GM12878 (cell line): ENCODE results near the gene SMCO1. TPM values are rescaled to one million over a fixed set of nuclear protein-coding genes. Genes with fewer than 3 reads are reported as not detected.
A peak's percentile ranks its signal among the peaks of the same experiment; 100 is the strongest.

Experiments
- BACH1 ChIP-seq: fragments of 450-650 bp; IDR thresholded peaks from 2 replicates; pipeline ENCODE4 v1.6.1; 2017; ENCODE audit warnings: mild to moderate bottlenecking, borderline replicate concordance
- CBFB ChIP-seq: IDR thresholded peaks from 2 replicates; pipeline ENCODE4 v1.6.1; 2016; ENCODE audit warnings: antibody characterized with exemption, low read depth
- CREB1 ChIP-seq: IDR thresholded peaks from 2 replicates; pipeline ENCODE4 v1.6.1; 2012; ENCODE audit warnings: low read depth, mild to moderate bottlenecking, inconsistent platforms
- E2F8 ChIP-seq: fragments of 450-650 bp; IDR thresholded peaks from 2 replicates; pipeline ENCODE4 v1.6.1; 2018; ENCODE audit warnings: mild to moderate bottlenecking, low read depth, moderate library complexity; ENCODE audit not compliant: partially characterized antibody
- FOXM1 ChIP-seq: IDR thresholded peaks from 2 replicates; pipeline ENCODE4 v1.6.1; 2012; ENCODE audit warnings: low read depth, mild to moderate bottlenecking, inconsistent platforms, low read length, moderate library complexity
- KLF5 ChIP-seq: fragments of 450-650 bp; IDR thresholded peaks from 2 replicates; pipeline ENCODE4 v1.6.1; 2014; ENCODE audit warnings: mild to moderate bottlenecking; ENCODE audit not compliant: partially characterized antibody
- NR2F1 ChIP-seq: fragments of 450-650 bp; conservative IDR thresholded peaks from 2 replicates; pipeline ENCODE4 v1.6.1; 2017; ENCODE audit warnings: mild to moderate bottlenecking
- PAX5 ChIP-seq: IDR thresholded peaks from 2 replicates; pipeline ENCODE4 v1.6.1; 2011; ENCODE audit warnings: low read depth, low read length, borderline replicate concordance
- PML ChIP-seq: IDR thresholded peaks from 2 replicates; pipeline ENCODE4 v1.6.1; 2012; ENCODE audit warnings: low read length, inconsistent platforms
- POLR2A ChIP-seq: IDR thresholded peaks from 2 replicates; pipeline ENCODE4 v1.6.1; 2011; ENCODE audit warnings: low read depth, mild to moderate bottlenecking, low read length
- POLR2AphosphoS2 ChIP-seq: IDR thresholded peaks from 2 replicates; pipeline ENCODE4 v1.6.1; 2011; ENCODE audit warnings: low read depth, mild to moderate bottlenecking, low read length, improper control_type of control experiment, moderate library complexity
- RAD21 ChIP-seq: IDR thresholded peaks from 2 replicates; pipeline ENCODE4 v1.6.1; 2011; ENCODE audit warnings: mild to moderate bottlenecking, low read depth, low read length, moderate library complexity; ENCODE audit not compliant: insufficient read depth
- SKIL ChIP-seq: fragments of 450-650 bp; IDR thresholded peaks from 2 replicates; pipeline ENCODE4 v1.6.1; 2017; ENCODE audit warnings: mild to moderate bottlenecking, low read depth, inconsistent platforms; ENCODE audit not compliant: poor library complexity, severe bottlenecking
- SMAD1 ChIP-seq: fragments of 450-650 bp; IDR thresholded peaks from 2 replicates; pipeline ENCODE4 v1.6.1; 2018; ENCODE audit warnings: mild to moderate bottlenecking, low read depth; ENCODE audit not compliant: partially characterized antibody
- SREBF1 ChIP-seq: IDR thresholded peaks from 2 replicates; pipeline ENCODE4 v1.6.1; 2012; ENCODE audit warnings: mild to moderate bottlenecking, low read length
- STAT3 ChIP-seq: IDR thresholded peaks from 2 replicates; pipeline ENCODE4 v1.6.1; 2011; ENCODE audit warnings: low read depth, low read length, improper control_type of control experiment
- SUZ12 ChIP-seq: fragments of 200-600 bp; sonication (generic); IDR thresholded peaks from one replicate; pipeline ENCODE4 v1.6.1; 2018; ENCODE audit warnings: antibody characterized with exemption, mild to moderate bottlenecking; ENCODE audit not compliant: unreplicated experiment
- TCF7 ChIP-seq: IDR thresholded peaks from 2 replicates; pipeline ENCODE4 v1.6.1; 2014; ENCODE audit warnings: antibody characterized with exemption, borderline replicate concordance
- ZNF274 ChIP-seq: IDR thresholded peaks from one replicate; pipeline ENCODE4 v1.8.0; 2011; ENCODE audit not compliant: insufficient read length, insufficient read depth
- ZNF592 ChIP-seq: fragments of 450-650 bp; IDR thresholded peaks from 2 replicates; pipeline ENCODE4 v1.6.1; 2017; ENCODE audit warnings: mild to moderate bottlenecking, moderate library complexity
- polyA plus RNA-seq, 11 experiments: library from polyadenylated mRNA; depleted of rRNA in 4 of 11; unstranded in 6 of 11; stranded (reverse) in 5 of 11; fragments of >200 nt; fragmentation: Nextera tagmentation in 4 of 11; fragmentation: Illumina TruSeq in 1 of 11; extraction: Ambion mirVana in 4 of 11; extraction: Trizol in 1 of 11; gene quantifications; 1 replicate in 1 of 11; 2 replicates in 10 of 11; pipeline versions ENCODE4 v1.2.1 to v1.2.3, GENCODE V29; 2011 to 2016; ENCODE audit warnings: inconsistent platforms in 2 of 11, missing spikeins in 2 of 11, low read depth in 1 of 11
- total RNA-seq, 4 experiments: library from RNA; depleted of rRNA in 3 of 4; stranded (reverse); fragments of >200 nt in 3 of 4; fragmentation: Illumina TruSeq in 1 of 4; extraction: Trizol in 1 of 4; gene quantifications; 2 replicates each; pipeline versions ENCODE4 v1.2.1 to v1.2.3, GENCODE V29; 2013 to 2021

SMCO1 gene
- total and polyA plus RNA-seq, 10 of the 15 experiments (the other 5 are each of a cell fraction or from before 2014, with no cell fraction given) = 0.05 TPM; not detected in 9

GRCh38 chr3:196463478-196463756 lies 51.7 kb downstream of the SMCO1 start (continued):
- TF ChIP-seq SKIL (no peak), TCF7 (no peak), PML (0 out of 2 replicates have a peak, but pooled peaks have one; percentile 39), CREB1 (no peak), CBFB (no peak), BACH1 (no peak), POLR2AphosphoS2 (no peak), ZNF592 (peak; percentile 35; the same call in 1 of the 2 replicates), RAD21 (no peak), PAX5 (no peak), SMAD1 (no peak), STAT3 (no peak), SUZ12 (no peak), SREBF1 (no peak), FOXM1 (peak; percentile 17; the same call in 1 of the 2 replicates), NR2F1 (no peak), POLR2A (no peak), KLF5 (no peak), E2F8 (no peak), ZNF274 (no peak)
